SK-N-SH (cell line): ENCODE measurements around the gene SLC16A13. TPM values are rescaled to one million over a fixed set of nuclear protein-coding genes. Genes with fewer than 3 reads are reported as not detected.

Experiments
- CTCF ChIA-PET: fragments of 300-600, 350-600 bp; formaldehyde crosslinking; extraction: SDS; loops from one replicate; lab custom pipeline; 2021; lab: Yijun Ruan, JAX
- POLR2A ChIA-PET: fragments of 350-600 bp; sonication (Branson Sonifier 250); formaldehyde crosslinking; extraction: SDS; loops from one replicate; lab custom pipeline; 2020; ENCODE audit warnings: antibody characterized with exemption, inconsistent platforms; lab: Yijun Ruan, JAX
- DNase-seq: peaks from one replicate; pipeline ENCODE4 v3.0.0; 2012
- H2AFZ ChIP-seq: fragments of 200-600 bp; sonication (generic); 2 replicates; pipeline ENCODE4 v1.8.1; 2016; ENCODE audit warnings: antibody characterized with exemption, mild to moderate bottlenecking, low read depth
- H3F3A ChIP-seq: fragments of 200-600 bp; sonication (generic); replicated peaks from 2 replicates; pipeline ENCODE3; 2016; ENCODE audit warnings: antibody characterized with exemption, mild to moderate bottlenecking; ENCODE audit not compliant: insufficient read depth
- H3K27ac ChIP-seq, 2 experiments: fragments of 200-500 bp in 1 of 2; fragments of 200-600 bp in 1 of 2; sonication (Bioruptor generic) in 1 of 2; sonication (generic), shearing (Covaris generic) in 1 of 2; 2 replicates each; pipeline versions ENCODE4 v1.5.1 to v1.6.1; 2014 to 2016; ENCODE audit warnings: low read depth in 2 of 2, inconsistent platforms in 1 of 2, low read length in 1 of 2, mild to moderate bottlenecking in 1 of 2, mixed read lengths in 1 of 2
- H3K27me3 ChIP-seq: fragments of 200-600 bp; sonication (generic), shearing (Covaris generic); 2 replicates; pipeline ENCODE4 v1.6.1; 2016; ENCODE audit warnings: mixed run types; ENCODE audit not compliant: insufficient read depth
- H3K36me3 ChIP-seq, 2 experiments: fragments of 200-500 bp in 1 of 2; fragments of 200-600 bp in 1 of 2; sonication (Bioruptor generic) in 1 of 2; sonication (generic) in 1 of 2; replicated peaks in 1 of 2; 2 replicates each; pipeline versions ENCODE3 to v1.5.1; 2014 to 2016; ENCODE audit warnings: low read length in 1 of 2, mild to moderate bottlenecking in 1 of 2; ENCODE audit not compliant: insufficient read depth in 2 of 2, control insufficient read depth in 1 of 2
- H3K4me1 ChIP-seq, 2 experiments: fragments of 200-500 bp in 1 of 2; fragments of 200-600 bp in 1 of 2; sonication (Bioruptor generic) in 1 of 2; sonication (generic), shearing (Covaris generic) in 1 of 2; 2 replicates each; pipeline versions ENCODE4 v1.5.1 to v1.6.1; 2014 to 2016; ENCODE audit warnings: low read depth in 1 of 2, low read length in 1 of 2, mixed run types in 1 of 2; ENCODE audit not compliant: insufficient read depth in 2 of 2, control insufficient read depth in 1 of 2
- H3K4me2 ChIP-seq: fragments of 200-600 bp; sonication (generic), shearing (Covaris generic); 2 replicates; pipeline ENCODE4 v1.6.1; 2017; ENCODE audit warnings: mixed run types
- H3K4me3 ChIP-seq, 2 experiments: fragments of 200-500 bp in 1 of 2; fragments of 200-600 bp in 1 of 2; sonication (Bioruptor generic) in 1 of 2; sonication (generic), shearing (Covaris generic) in 1 of 2; 2 replicates each; pipeline versions ENCODE4 v1.5.1 to v1.8.1; 2014 to 2016; ENCODE audit warnings: low read depth in 2 of 2, inconsistent platforms in 1 of 2, low read length in 1 of 2, mild to moderate bottlenecking in 1 of 2, mixed read lengths in 1 of 2, moderate library complexity in 1 of 2
- H3K79me2 ChIP-seq: fragments of 200-600 bp; sonication (generic); 2 replicates; pipeline ENCODE4 v1.8.1; 2017; ENCODE audit warnings: mild to moderate bottlenecking; ENCODE audit not compliant: insufficient read depth
- H3K9ac ChIP-seq: fragments of 200-600 bp; sonication (generic); 2 replicates; pipeline ENCODE4 v1.6.1; 2017; ENCODE audit warnings: mixed run types
- H3K9me2 ChIP-seq: fragments of 200-600 bp; sonication (generic); 2 replicates; pipeline ENCODE4 v1.6.1; 2017; ENCODE audit warnings: mixed run types
- H3K9me3 ChIP-seq: fragments of 200-600 bp; sonication (generic); 2 replicates; pipeline ENCODE4 v1.6.1; 2017; ENCODE audit warnings: mixed run types, mild to moderate bottlenecking, moderate library complexity
- H4K20me1 ChIP-seq: fragments of 200-600 bp; sonication (generic); 2 replicates; pipeline ENCODE4 v1.6.1; 2017; ENCODE audit warnings: mild to moderate bottlenecking, mixed run types; ENCODE audit not compliant: insufficient read depth
- FOXJ3 ChIP-seq: sonication (generic); formaldehyde crosslinking; IDR thresholded peaks from 2 replicates; pipeline ENCODE4 v1.5.1; 2020; ENCODE audit warnings: mild to moderate bottlenecking, missing genetic modification reagents
- GABPA ChIP-seq: IDR thresholded peaks from 2 replicates; pipeline ENCODE4 v1.4.0; 2012; ENCODE audit warnings: low read depth, mild to moderate bottlenecking
- JUND ChIP-seq: IDR thresholded peaks from 2 replicates; pipeline ENCODE4 v1.4.0; 2012
- MXI1 ChIP-seq: IDR thresholded peaks from 2 replicates; pipeline ENCODE4 v1.6.1; 2012; ENCODE audit warnings: mild to moderate bottlenecking, low read depth, low read length, improper control_type of control experiment
- NRF1 ChIP-seq: IDR thresholded peaks from 2 replicates; pipeline ENCODE4 v1.6.1; 2012; ENCODE audit warnings: low read depth, mild to moderate bottlenecking, low read length
- RAD21 ChIP-seq: IDR thresholded peaks from 2 replicates; pipeline ENCODE4 v1.6.1; 2012; ENCODE audit warnings: mild to moderate bottlenecking, low read length
- TAF1 ChIP-seq: IDR thresholded peaks from 2 replicates; pipeline ENCODE4 v1.6.1; 2012; ENCODE audit warnings: low read depth, mild to moderate bottlenecking, low read length, moderate library complexity, borderline replicate concordance
- TEAD4 ChIP-seq: IDR thresholded peaks from 2 replicates; pipeline ENCODE4 v1.4.0; 2012; ENCODE audit warnings: mild to moderate bottlenecking, borderline replicate concordance; ENCODE audit not compliant: insufficient read depth
- ZBTB33 ChIP-seq: IDR thresholded peaks from 2 replicates; pipeline ENCODE4 v1.4.0; 2012; ENCODE audit warnings: low read depth, borderline replicate concordance
- WGBS: methylation state at CpG from one replicate; pipeline ENCODE4 v1.1.6; 2017; ENCODE audit warnings: low lambda C conversion rate; 5-methylcytosine and 5-hydroxymethylcytosine counted together
- polyA plus RNA-seq, 3 experiments: library from polyadenylated mRNA; depleted of rRNA; stranded (reverse); fragments of >200 nt; gene quantifications; 2 replicates each; pipeline ENCODE4 v1.2.3, GENCODE V29; 2012
- TF ChIP-seq, protein P1 (sequence below): fragments of 200-600 bp; sonication (generic); IDR thresholded peaks from 2 replicates; pipeline ENCODE4 v1.6.1; 2017; ENCODE audit warnings: antibody characterized with exemption, mild to moderate bottlenecking, moderate library complexity
- TF ChIP-seq, protein P2 (sequence below): IDR thresholded peaks from 2 replicates; pipeline ENCODE4; 2012
- TF ChIP-seq, protein P3 (sequence below): IDR thresholded peaks from 2 replicates; pipeline ENCODE4 v1.4.0; 2012; ENCODE audit warnings: low read depth, borderline replicate concordance

The SLC16A13 gene
- polyA plus RNA-seq, 1 of the 3 experiments (the other 2 are of a cell fraction): 3.9 TPM

GRCh38 chr17:7014261-7014994 is 21.4 kb upstream of the SLC16A13 start (continued):
- TF ChIP-seq, protein P1, sequence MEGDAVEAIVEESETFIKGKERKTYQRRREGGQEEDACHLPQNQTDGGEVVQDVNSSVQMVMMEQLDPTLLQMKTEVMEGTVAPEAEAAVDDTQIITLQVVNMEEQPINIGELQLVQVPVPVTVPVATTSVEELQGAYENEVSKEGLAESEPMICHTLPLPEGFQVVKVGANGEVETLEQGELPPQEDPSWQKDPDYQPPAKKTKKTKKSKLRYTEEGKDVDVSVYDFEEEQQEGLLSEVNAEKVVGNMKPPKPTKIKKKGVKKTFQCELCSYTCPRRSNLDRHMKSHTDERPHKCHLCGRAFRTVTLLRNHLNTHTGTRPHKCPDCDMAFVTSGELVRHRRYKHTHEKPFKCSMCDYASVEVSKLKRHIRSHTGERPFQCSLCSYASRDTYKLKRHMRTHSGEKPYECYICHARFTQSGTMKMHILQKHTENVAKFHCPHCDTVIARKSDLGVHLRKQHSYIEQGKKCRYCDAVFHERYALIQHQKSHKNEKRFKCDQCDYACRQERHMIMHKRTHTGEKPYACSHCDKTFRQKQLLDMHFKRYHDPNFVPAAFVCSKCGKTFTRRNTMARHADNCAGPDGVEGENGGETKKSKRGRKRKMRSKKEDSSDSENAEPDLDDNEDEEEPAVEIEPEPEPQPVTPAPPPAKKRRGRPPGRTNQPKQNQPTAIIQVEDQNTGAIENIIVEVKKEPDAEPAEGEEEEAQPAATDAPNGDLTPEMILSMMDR: peak; percentile 61
- TF ChIP-seq GABPA (peak; percentile 84), TEAD4 (no peak), FOXJ3 (CRISPR knock-in tag) (peak; percentile 72; the same call in 1 of the 2 replicates), NRF1 (peak; percentile 62), TAF1 (peak; percentile 55; the same call in 1 of the 2 replicates), RAD21 (no peak), JUND (no peak), MXI1 (peak; percentile 81)
- TF ChIP-seq, protein P2, sequence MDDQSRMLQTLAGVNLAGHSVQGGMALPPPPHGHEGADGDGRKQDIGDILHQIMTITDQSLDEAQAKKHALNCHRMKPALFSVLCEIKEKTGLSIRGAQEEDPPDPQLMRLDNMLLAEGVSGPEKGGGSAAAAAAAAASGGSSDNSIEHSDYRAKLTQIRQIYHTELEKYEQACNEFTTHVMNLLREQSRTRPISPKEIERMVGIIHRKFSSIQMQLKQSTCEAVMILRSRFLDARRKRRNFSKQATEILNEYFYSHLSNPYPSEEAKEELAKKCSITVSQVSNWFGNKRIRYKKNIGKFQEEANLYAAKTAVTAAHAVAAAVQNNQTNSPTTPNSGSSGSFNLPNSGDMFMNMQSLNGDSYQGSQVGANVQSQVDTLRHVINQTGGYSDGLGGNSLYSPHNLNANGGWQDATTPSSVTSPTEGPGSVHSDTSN: peak; percentile 50
- TF ChIP-seq, protein P3, sequence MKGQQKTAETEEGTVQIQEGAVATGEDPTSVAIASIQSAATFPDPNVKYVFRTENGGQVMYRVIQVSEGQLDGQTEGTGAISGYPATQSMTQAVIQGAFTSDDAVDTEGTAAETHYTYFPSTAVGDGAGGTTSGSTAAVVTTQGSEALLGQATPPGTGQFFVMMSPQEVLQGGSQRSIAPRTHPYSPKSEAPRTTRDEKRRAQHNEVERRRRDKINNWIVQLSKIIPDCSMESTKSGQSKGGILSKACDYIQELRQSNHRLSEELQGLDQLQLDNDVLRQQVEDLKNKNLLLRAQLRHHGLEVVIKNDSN: no peak
- TF ChIP-seq, all 33 proteins: peak for 13

- peaks cover 37% of the 10 kb centered on the region for H3K79me2 ChIP-seq
- H3K27me3 ChIP-seq: no peaks in the 10 kb centered on the region
- H3F3A ChIP-seq: peaks cover 12% of the 10 kb centered on the region
- H3K27ac ChIP-seq: peak overlapping the region; percentile 95
- WGBS: 36% methylated on average over 35 of the region's 56 CpGs
- peaks cover 12 to 39% of the 10 kb centered on the region in 2 experiments; a peak in 3 of 4 replicates for H3K4me1 ChIP-seq
- ChIA-PET POLR2A (no interaction called here), CTCF (interaction anchor here (0.6 to 1.9 kb wide), 5 partner anchors 8 to 101 kb away, joined by 3 to 9 read pairs (median 5); partner anchors contain the start of gene BCL6B)
- H3K4me2 ChIP-seq: peak overlapping the region; percentile 83
- peak overlapping the region; percentile 20; the same call in 1 of the 2 replicates for H2AFZ ChIP-seq
- DNase-seq: no peak
- H3K9ac ChIP-seq: peak overlapping the region; percentile 97
- no peaks in the 10 kb centered on the region for H3K9me2 ChIP-seq
- no peak for TF ChIP-seq TEAD4
- TF ChIP-seq ZBTB33: 0 out of 2 replicates have a peak, but pooled peaks have one; percentile 7
- no peaks in the 10 kb centered on the region for H4K20me1 ChIP-seq
- peaks cover 0 to 7% of the 10 kb centered on the region in 2 experiments for H3K36me3 ChIP-seq
- H3K4me3 ChIP-seq: peak overlapping the region; percentile 78 to 85
- H3K9me3 ChIP-seq: no peaks in the 10 kb centered on the region
These were observed 20.5 kb upstream of the SLC16A13 start for GRCh38 chr17:7014995-7015958.
